Gastrocnemius medialis (tissue), 4 donors: ENCODE measurements around the gene FNDC3B. TPM values are rescaled to one million over a fixed set of nuclear protein-coding genes. Genes with fewer than 3 reads are reported as not detected.

ENCODE experiments used
- ATAC-seq, 2 donors: fragments of 150-250 bp; one replicate each; pipeline ENCODE4 v1.9.1; 2016
- DNase-seq, 2 donors: peaks; one replicate each; pipeline ENCODE4 v3.0.0-alpha.2; 2019
- H3K27ac ChIP-seq, 4 donors: fragments of 200-600 bp; sonication (generic); 1 replicate in 1 of 4; 2 replicates in 3 of 4; pipeline ENCODE4 v1.5.1; 2016 to 2018; ENCODE audit warnings: mild to moderate bottlenecking in 2 of 4, moderate library complexity in 1 of 4
- H3K27me3 ChIP-seq, 3 donors: fragments of 200-600 bp; sonication (generic) in 2 of 3; 1 replicate in 1 of 3; 2 replicates in 2 of 3; pipeline versions ENCODE4 v1.5.1 to v1.6.0; 2016 to 2019; ENCODE audit warnings: mild to moderate bottlenecking in 1 of 3, moderate library complexity in 1 of 3
- H3K36me3 ChIP-seq, 2 donors: fragments of 200-600 bp; sonication (generic) in 1 of 2; one replicate each; pipeline ENCODE4 v1.5.1; 2017 to 2018
- H3K4me1 ChIP-seq, 2 donors: fragments of 200-600 bp; sonication (generic) in 1 of 2; one replicate each; pipeline ENCODE4 v1.5.1; 2016 to 2017; ENCODE audit warnings: mild to moderate bottlenecking in 2 of 2
- H3K4me3 ChIP-seq, 4 donors: fragments of 200-600 bp; sonication (generic) in 3 of 4; 1 replicate in 1 of 4; 2 replicates in 3 of 4; pipeline ENCODE4 v1.5.1; 2016 to 2019; ENCODE audit warnings: mild to moderate bottlenecking in 2 of 4
- H3K9me3 ChIP-seq, 3 donors: fragments of 200-600 bp; sonication (generic) in 2 of 3; 1 replicate in 1 of 3; 2 replicates in 2 of 3; pipeline ENCODE4 v1.5.1; 2016 to 2019
- CTCF ChIP-seq, 5 experiments: fragments of 450-650 bp in 3 of 5; fragments of 200-600 bp in 2 of 5; sonication (generic) in 2 of 5; IDR thresholded peaks in 4 of 5; conservative IDR thresholded peaks in 1 of 5; 1 replicate in 4 of 5; 2 replicates in 1 of 5; pipeline ENCODE4 v1.5.1; 2016 to 2019; ENCODE audit warnings: antibody characterized with exemption in 5 of 5, mild to moderate bottlenecking in 3 of 5, moderate library complexity in 3 of 5
- POLR2A ChIP-seq, 2 donors: fragments of 450-650 bp; IDR thresholded peaks; one replicate each; pipeline ENCODE4 v1.6.1; 2017; ENCODE audit warnings: antibody characterized with exemption in 2 of 2, mild to moderate bottlenecking in 2 of 2, moderate library complexity in 2 of 2
- in situ Hi-C, 4 donors: fragments of 200-750 bp; cut with MboI; loops; one replicate each; pipeline versions ENCODE4 v1.15.0 to v1.8.0; 2017; ENCODE audit warnings: low sequenced_read_pairs in 4 of 4
- intact Hi-C: fragments of 100-400 bp; cut with DNase I; formaldehyde crosslinking; loops from one replicate; pipeline ENCODE4 v1.15.1; 2023; ENCODE audit warnings: low total_unique reads
- total RNA-seq, 4 donors: library from RNA; depleted of rRNA; stranded (reverse); fragments of >200 nt; gene quantifications; one replicate each; pipeline versions ENCODE4 v1.1.0 to v1.2.3, GENCODE V29; 2016

FNDC3B gene
- total RNA-seq, 4 donors from 2014 or later = 42.5 to 110 (median 74.2) TPM

GRCh38 chr3:172402892-172403643 is 363.7 kb downstream of the FNDC3B start:
- intact Hi-C loops = loop anchor here (10.0 kb wide), 1 partner anchor 72 kb away; no protein-coding TSS in a partner anchor
- in situ Hi-C loops = no loop called here
- ATAC-seq = no peak

GRCh38 chr3:172404237-172404962 is 365.0 kb downstream of the FNDC3B start:
- Histone ChIP-seq H3K36me3 (no peaks in the 10 kb centered on the region), H3K4me1 (no peaks in the 10 kb centered on the region), H3K27ac (no peak overlapping the region), H3K4me3 (no peak overlapping the region), H3K9me3 (no peaks in the 10 kb centered on the region), H3K27me3 (no peaks in the 10 kb centered on the region)
- intact Hi-C loops = loop anchor here (10.0 kb wide), 1 partner anchor 70 kb away; no protein-coding TSS in a partner anchor
- DNase-seq (no peak), ATAC-seq (no peak)
- TF ChIP-seq CTCF (IDR thresholded peaks at IDR 0.05 in 4 of 5, conservative IDR thresholded peaks at IDR 0.05 in 1 of 5) (no peak), POLR2A (IDR thresholded peaks at IDR 0.05) (no peak)
- in situ Hi-C loops = no loop called here

More at GRCh38 chr3:172402892-172403643, 363.7 kb downstream of the FNDC3B start:
- peaks cover 0 to 4% of the 10 kb centered on the region in 2 donors for H3K4me1 ChIP-seq
- H3K27ac ChIP-seq = no peak overlapping the region
- peaks cover 0 to 7% of the 10 kb centered on the region in 2 donors for H3K36me3 ChIP-seq
- H3K4me3 ChIP-seq = no peak overlapping the region
- no peaks in the 10 kb centered on the region for H3K27me3 ChIP-seq
- no peaks in the 10 kb centered on the region for H3K9me3 ChIP-seq
- TF ChIP-seq CTCF (IDR thresholded peaks at IDR 0.05 in 4 of 5, conservative IDR thresholded peaks at IDR 0.05 in 1 of 5) (no peak), POLR2A (IDR thresholded peaks at IDR 0.05) (no peak)
- DNase-seq = no peak

- Histone ChIP-seq H3K4me1 (no peaks in the 10 kb centered on the region), H3K36me3 (no peaks in the 10 kb centered on the region), H3K9me3 (no peaks in the 10 kb centered on the region), H3K27ac (no peak overlapping the region), H3K4me3 (no peak overlapping the region), H3K27me3 (no peaks in the 10 kb centered on the region)
- DNase-seq = no peak
- no peak for ATAC-seq
- intact Hi-C loops (loop anchor here (10.0 kb wide), 1 partner anchor 69 kb away; no protein-coding TSS in a partner anchor), in situ Hi-C loops (no loop called here)
- TF ChIP-seq POLR2A (IDR thresholded peaks at IDR 0.05) (no peak), CTCF (IDR thresholded peaks at IDR 0.05 in 4 of 5, conservative IDR thresholded peaks at IDR 0.05 in 1 of 5) (no peak)
These were observed 366.5 kb downstream of the FNDC3B start for GRCh38 chr3:172405914-172406313.

- no peaks in the 10 kb centered on the region for H3K4me1 ChIP-seq
- in situ Hi-C loops = no loop called here
- no peak overlapping the region for H3K27ac ChIP-seq
- H3K9me3 ChIP-seq = no peaks in the 10 kb centered on the region
- H3K27me3 ChIP-seq = no peaks in the 10 kb centered on the region
- no peaks in the 10 kb centered on the region for H3K36me3 ChIP-seq
- DNase-seq = no peak
- H3K4me3 ChIP-seq = no peak overlapping the region
- no peak for ATAC-seq
- intact Hi-C loops = loop anchor here (10.0 kb wide), 1 partner anchor 67 kb away; no protein-coding TSS in a partner anchor
- TF ChIP-seq CTCF (IDR thresholded peaks at IDR 0.05 in 4 of 5, conservative IDR thresholded peaks at IDR 0.05 in 1 of 5) (no peak), POLR2A (IDR thresholded peaks at IDR 0.05) (no peak)
These were observed 368.5 kb downstream of the FNDC3B start for GRCh38 chr3:172407872-172408271.
